ENCODE results near the gene ALDH1A3. TPM values are rescaled to one million over a fixed set of nuclear protein-coding genes. Genes with fewer than 3 reads are reported as not detected.
"Not testable (repeated sequence)": the region's sequence is repeated elsewhere in the genome, so short reads cannot be mapped to it uniquely, and the experiment has no call there.

Gene ALDH1A3
- polyA plus RNA-seq, 2 donors: 9.3 to 32.8 TPM

DNA sequence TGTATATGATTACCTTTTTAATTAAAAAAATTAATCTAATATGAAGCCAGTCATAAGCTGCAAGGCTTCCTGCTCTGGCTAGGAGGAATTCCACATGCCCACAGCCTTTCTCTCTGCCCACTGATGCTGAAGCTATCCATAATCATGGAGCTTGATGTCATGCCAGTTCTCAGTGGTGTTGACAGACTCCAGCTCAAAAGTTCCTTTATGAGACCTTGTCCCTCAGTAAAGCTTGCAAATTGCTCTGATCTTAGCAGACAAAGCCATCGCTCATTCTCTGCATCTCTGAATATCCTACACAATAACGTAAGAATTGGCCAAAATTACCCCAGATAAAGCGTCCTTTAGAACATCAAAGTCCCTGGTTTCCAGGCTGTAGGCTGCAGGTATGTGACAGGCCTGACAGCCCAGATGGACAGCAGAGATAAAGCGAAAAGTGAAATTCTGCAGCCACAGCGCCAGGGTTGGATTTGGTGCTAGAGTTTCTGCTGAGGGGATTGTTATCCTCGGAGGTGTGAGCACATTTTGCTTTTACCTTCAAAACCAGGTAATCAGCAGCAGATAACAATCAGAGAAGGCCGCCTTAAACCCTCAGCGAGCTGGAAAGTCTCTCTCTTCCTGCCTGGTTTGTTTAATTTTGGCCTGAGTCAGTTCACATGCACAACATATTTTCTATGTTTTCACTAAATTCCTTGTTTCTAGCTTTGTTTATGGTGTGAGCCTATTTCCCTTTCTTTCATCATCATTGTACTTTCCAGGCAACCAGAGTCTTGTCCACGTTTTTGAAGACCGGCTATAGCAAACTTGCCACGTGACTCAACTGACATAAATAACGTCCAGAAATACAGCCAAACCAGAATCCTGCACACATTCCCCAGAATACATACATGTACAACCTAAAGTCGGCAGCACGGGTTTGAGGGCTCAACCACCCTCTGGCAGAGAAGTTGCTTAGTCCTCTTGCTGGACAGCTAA, 36.6 kb upstream of the ALDH1A3 start:
- Histone ChIP-seq H3K27ac (ENCODE audit: low read depth in 2 of 2, low read length in 1 of 2) (no peak overlapping the region), H3K9me3 (ENCODE audit: control insufficient read depth in 2 of 2, insufficient read depth in 1 of 2, low read depth in 1 of 2, low read length in 1 of 2) (no peaks in the 10 kb centered on the region), H3K4me1 (ENCODE audit: control insufficient read depth in 2 of 2, insufficient read depth in 2 of 2, low read length in 1 of 2) (no peaks in the 10 kb centered on the region), H3K27me3 (ENCODE audit: control insufficient read depth in 1 of 2, insufficient read depth in 2 of 2, low read length in 2 of 2) (no peaks in the 10 kb centered on the region), H3K4me3 (ENCODE audit: low read depth in 1 of 2, low read length in 2 of 2) (no peak overlapping the region), H3K36me3 (ENCODE audit: control insufficient read depth in 2 of 2, insufficient read depth in 2 of 2, low read length in 1 of 2) (no peaks in the 10 kb centered on the region)
- WGBS, 2 donors: 71 to 72% methylated on average over 14 of the region's 14 CpGs

DNA sequence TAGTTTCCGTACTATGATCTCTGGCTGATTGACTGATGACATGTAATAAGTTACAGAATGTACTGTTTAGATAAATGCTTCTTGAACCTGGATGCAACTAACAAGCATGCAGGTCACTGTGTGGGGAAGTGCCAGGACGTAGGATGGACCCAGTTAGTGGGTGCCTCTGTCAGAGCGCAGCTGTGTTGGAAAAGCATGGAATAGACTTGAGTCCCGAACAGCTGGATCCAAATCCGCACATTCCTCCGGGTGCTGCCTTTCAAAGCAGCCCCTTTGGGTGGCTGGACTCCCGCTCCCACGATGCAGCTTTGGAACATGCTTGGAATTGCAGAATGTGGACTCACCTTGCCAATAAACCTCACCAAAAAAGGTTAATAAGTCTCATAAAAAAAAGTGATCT, 35.5 kb upstream of the ALDH1A3 start:
- WGBS, 2 donors: 80 to 82% methylated on average over 8 of the region's 8 CpGs
- H3K27me3 ChIP-seq (ENCODE audit: control insufficient read depth in 1 of 2, insufficient read depth in 2 of 2, low read length in 2 of 2): no peaks in the 10 kb centered on the region
- no peaks in the 10 kb centered on the region for H3K4me1 ChIP-seq (ENCODE audit: control insufficient read depth in 2 of 2, insufficient read depth in 2 of 2, low read length in 1 of 2)
- H3K36me3 ChIP-seq (ENCODE audit: control insufficient read depth in 2 of 2, insufficient read depth in 2 of 2, low read length in 1 of 2): no peaks in the 10 kb centered on the region
- no peak overlapping the region for H3K4me3 ChIP-seq (ENCODE audit: low read depth in 1 of 2, low read length in 2 of 2)
- no peaks in the 10 kb centered on the region for H3K9me3 ChIP-seq (ENCODE audit: control insufficient read depth in 2 of 2, insufficient read depth in 1 of 2, low read depth in 1 of 2, low read length in 1 of 2)
- no peak overlapping the region for H3K27ac ChIP-seq (ENCODE audit: low read depth in 2 of 2, low read length in 1 of 2)

DNA sequence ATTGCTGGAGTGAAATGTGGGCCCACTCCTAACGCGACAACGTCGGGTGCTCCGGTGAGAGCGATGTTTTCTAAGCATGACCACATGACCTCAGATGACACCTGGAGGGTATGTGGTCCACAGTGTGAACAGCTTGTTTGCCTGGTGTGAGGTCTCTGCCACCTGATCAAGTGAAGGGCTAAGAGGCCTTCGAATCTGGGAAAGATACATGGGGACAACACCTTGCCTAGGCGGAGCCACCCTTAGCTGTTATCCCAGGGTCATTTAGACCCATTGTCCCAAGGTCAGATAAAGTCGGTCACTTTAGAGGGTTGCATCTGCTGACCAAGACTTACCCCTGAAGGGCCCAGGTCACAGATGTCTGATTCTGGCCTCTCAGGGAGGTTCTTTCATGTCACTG, 34.9 kb upstream of the ALDH1A3 start:
- H3K4me3 ChIP-seq (ENCODE audit: low read depth in 1 of 2, low read length in 2 of 2): no peak overlapping the region
- WGBS, 2 donors: 89 to 93% methylated on average over 9 of the region's 9 CpGs
- H3K9me3 ChIP-seq (ENCODE audit: control insufficient read depth in 2 of 2, insufficient read depth in 1 of 2, low read depth in 1 of 2, low read length in 1 of 2): no peaks in the 10 kb centered on the region
- no peaks in the 10 kb centered on the region for H3K4me1 ChIP-seq (ENCODE audit: control insufficient read depth in 2 of 2, insufficient read depth in 2 of 2, low read length in 1 of 2)
- H3K36me3 ChIP-seq (ENCODE audit: control insufficient read depth in 2 of 2, insufficient read depth in 2 of 2, low read length in 1 of 2): no peaks in the 10 kb centered on the region
- H3K27me3 ChIP-seq (ENCODE audit: control insufficient read depth in 1 of 2, insufficient read depth in 2 of 2, low read length in 2 of 2): no peaks in the 10 kb centered on the region
- H3K27ac ChIP-seq (ENCODE audit: low read depth in 2 of 2, low read length in 1 of 2): no peak overlapping the region

DNA sequence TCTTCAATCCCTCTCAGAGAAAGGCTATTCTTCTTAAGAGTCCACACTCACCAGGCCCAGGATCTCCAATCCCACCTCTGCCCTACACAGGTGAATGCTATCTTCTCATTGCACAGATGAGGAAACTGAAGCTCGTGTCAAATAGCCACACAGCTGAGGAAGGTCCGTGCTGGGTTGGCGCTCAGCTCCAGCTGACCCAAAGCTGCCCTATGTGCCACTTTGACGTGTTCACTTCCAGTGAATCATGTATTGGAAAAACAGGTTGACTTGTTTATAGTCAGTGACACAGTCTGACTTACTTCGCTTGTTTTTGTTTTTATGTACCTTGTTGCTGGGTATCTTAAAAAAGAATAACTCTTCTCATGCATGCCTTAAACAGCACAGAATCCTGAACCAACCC, 32.4 kb upstream of the ALDH1A3 start:
- Histone ChIP-seq H3K27ac (ENCODE audit: low read depth in 2 of 2, low read length in 1 of 2) (no peak overlapping the region), H3K4me1 (ENCODE audit: control insufficient read depth in 2 of 2, insufficient read depth in 2 of 2, low read length in 1 of 2) (no peaks in the 10 kb centered on the region), H3K36me3 (ENCODE audit: control insufficient read depth in 2 of 2, insufficient read depth in 2 of 2, low read length in 1 of 2) (no peaks in the 10 kb centered on the region), H3K9me3 (ENCODE audit: control insufficient read depth in 2 of 2, insufficient read depth in 1 of 2, low read depth in 1 of 2, low read length in 1 of 2) (no peaks in the 10 kb centered on the region), H3K27me3 (ENCODE audit: control insufficient read depth in 1 of 2, insufficient read depth in 2 of 2, low read length in 2 of 2) (no peaks in the 10 kb centered on the region), H3K4me3 (ENCODE audit: low read depth in 1 of 2, low read length in 2 of 2) (no peak overlapping the region)
- 90% methylated on average over 5 of the region's 5 CpGs for WGBS, 2 donors

DNA sequence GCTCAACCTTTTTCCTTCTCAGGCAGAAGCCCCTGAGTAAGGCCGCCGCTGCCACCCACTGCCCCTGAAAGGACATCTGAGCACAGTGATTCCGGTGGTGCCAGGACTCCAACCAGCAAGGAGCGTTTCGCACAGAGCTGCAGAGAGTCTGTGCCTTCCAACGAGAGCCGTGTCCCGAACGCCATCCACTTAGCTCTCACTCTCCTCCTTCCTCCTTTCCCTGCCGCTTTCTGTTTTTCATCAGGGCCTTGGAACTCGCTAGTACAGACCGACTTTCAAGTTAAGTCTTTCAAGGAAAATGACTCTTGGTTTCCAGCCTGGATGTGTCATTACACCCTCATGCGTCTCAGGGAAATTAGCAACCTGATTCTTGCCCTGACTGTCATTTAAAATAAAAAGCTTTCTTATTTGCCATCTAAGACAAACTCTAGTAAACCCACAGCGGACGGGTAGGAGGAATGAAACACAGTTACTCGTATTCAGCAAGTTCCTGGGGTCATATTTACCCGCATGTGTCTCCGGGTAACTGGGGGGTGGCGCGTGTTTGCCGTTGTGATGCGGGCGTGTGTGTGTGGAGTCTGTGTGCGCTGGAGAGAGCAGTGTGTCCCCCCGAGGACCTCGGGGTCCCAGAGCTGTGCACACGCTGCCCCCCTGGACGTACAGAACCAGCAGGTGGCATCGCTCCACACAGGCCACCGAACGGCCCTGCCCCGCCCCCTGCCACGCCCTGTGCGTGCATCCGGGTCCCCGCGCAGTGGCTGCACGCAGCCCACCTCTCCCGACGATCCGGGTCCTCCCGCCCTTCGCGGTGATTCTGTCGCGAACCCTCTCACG, 30.4 kb upstream of the ALDH1A3 start:
- Histone ChIP-seq H3K27ac (ENCODE audit: low read depth in 2 of 2, low read length in 1 of 2) (peak overlapping the region in 1 of 2 donors; percentile 7), H3K4me1 (ENCODE audit: control insufficient read depth in 2 of 2, insufficient read depth in 2 of 2, low read length in 1 of 2) (no peaks in the 10 kb centered on the region), H3K27me3 (ENCODE audit: control insufficient read depth in 1 of 2, insufficient read depth in 2 of 2, low read length in 2 of 2) (no peaks in the 10 kb centered on the region), H3K36me3 (ENCODE audit: control insufficient read depth in 2 of 2, insufficient read depth in 2 of 2, low read length in 1 of 2) (no peaks in the 10 kb centered on the region), H3K4me3 (ENCODE audit: low read depth in 1 of 2, low read length in 2 of 2) (peak overlapping the region; percentile 49), H3K9me3 (ENCODE audit: control insufficient read depth in 2 of 2, insufficient read depth in 1 of 2, low read depth in 1 of 2, low read length in 1 of 2) (no peaks in the 10 kb centered on the region)
- WGBS, 2 donors: 8 to 17% methylated on average over 45 to 47 of the region's 47 CpGs

DNA sequence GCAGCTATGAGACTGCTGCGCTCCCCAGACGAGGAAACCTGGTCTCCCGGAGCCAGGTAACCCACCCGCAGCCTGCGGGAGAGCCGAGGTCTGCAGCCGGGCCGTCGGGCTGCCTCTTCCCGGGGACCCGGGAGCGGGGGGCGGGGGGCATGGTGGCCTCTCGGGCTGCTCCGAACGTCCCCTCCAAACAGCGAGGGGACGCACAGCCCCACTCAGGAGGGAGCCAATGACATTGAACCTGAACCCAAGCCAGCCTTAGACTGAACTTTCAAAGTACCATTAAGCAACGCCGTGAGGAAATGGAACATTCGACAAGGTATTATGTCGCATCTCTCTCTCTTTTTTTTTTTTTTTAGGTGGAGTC, 29.8 kb upstream of the ALDH1A3 start:
- H3K27ac ChIP-seq (ENCODE audit: low read depth in 2 of 2, low read length in 1 of 2): no peak overlapping the region
- H3K36me3 ChIP-seq (ENCODE audit: control insufficient read depth in 2 of 2, insufficient read depth in 2 of 2, low read length in 1 of 2): no peaks in the 10 kb centered on the region
- 12 to 13% methylated on average over 22 of the region's 22 CpGs for WGBS, 2 donors

DNA sequence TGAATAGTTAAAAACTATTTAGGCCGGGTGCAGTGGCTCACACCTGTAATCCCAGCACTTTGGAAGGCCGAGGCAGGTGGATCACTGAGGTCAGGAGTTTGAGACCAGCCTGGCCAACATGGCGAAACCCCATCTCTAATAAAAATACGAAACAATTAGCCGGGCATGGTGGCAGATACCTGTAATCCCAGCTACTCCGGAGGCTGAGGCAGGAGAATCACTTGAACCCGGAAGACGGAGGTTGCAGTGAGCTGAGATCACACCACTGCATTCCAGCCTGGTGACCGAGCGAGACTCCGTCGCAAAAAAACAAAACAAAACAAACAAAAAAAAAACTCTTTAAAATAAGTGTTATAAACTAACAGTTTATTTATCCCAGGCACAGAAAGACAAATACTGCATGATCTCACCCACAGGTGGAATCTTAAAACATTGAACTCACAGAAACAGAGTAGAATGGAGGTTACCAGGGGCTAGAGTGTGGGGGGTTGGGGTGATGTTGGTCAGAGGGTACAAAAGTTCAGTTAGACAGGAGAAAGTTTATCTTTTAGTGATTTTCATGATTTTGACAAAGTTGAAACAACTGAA, 28.1 kb upstream of the ALDH1A3 start:
- H3K4me1 ChIP-seq (ENCODE audit: control insufficient read depth in 2 of 2, insufficient read depth in 2 of 2, low read length in 1 of 2); H3K36me3 ChIP-seq (ENCODE audit: control insufficient read depth in 2 of 2, insufficient read depth in 2 of 2, low read length in 1 of 2); H3K27ac ChIP-seq (ENCODE audit: low read depth in 2 of 2, low read length in 1 of 2); H3K9me3 ChIP-seq (ENCODE audit: control insufficient read depth in 2 of 2, insufficient read depth in 1 of 2, low read depth in 1 of 2, low read length in 1 of 2); H3K4me3 ChIP-seq (ENCODE audit: low read depth in 1 of 2, low read length in 2 of 2); H3K27me3 ChIP-seq (ENCODE audit: control insufficient read depth in 1 of 2, insufficient read depth in 2 of 2, low read length in 2 of 2): not testable (repeated sequence)
- WGBS, 2 donors: 93 to 95% methylated on average over 12 of the region's 12 CpGs

More for the DNA sequence above, 29.8 kb upstream of the ALDH1A3 start:
- Histone ChIP-seq H3K9me3 (ENCODE audit: control insufficient read depth in 2 of 2, insufficient read depth in 1 of 2, low read depth in 1 of 2, low read length in 1 of 2) (no peaks in the 10 kb centered on the region), H3K27me3 (ENCODE audit: control insufficient read depth in 1 of 2, insufficient read depth in 2 of 2, low read length in 2 of 2) (no peaks in the 10 kb centered on the region), H3K4me1 (ENCODE audit: control insufficient read depth in 2 of 2, insufficient read depth in 2 of 2, low read length in 1 of 2) (no peaks in the 10 kb centered on the region), H3K4me3 (ENCODE audit: low read depth in 1 of 2, low read length in 2 of 2) (peak overlapping the region; percentile 49)

DNA sequence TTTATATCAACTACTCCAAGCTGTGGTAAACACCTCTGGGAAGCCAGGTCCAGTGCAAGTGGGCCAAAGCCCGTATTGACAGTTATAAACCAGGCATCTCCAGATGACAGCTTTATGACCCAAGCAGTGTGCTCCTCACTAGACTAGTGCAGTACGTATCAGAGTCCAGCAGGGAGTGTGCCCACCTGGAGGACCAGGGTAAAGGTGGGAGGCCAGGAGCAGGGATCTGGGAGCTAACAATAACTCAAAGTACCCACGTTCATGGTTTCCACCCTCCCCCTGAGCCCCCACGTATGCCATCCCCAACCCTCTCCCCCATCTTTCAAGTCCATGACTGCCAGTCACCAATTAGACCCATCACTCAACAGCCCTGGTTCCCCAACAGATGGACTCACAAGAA, 27.0 kb upstream of the ALDH1A3 start:
- H3K4me1 ChIP-seq (ENCODE audit: control insufficient read depth in 2 of 2, insufficient read depth in 2 of 2, low read length in 1 of 2): no peaks in the 10 kb centered on the region
- H3K9me3 ChIP-seq (ENCODE audit: control insufficient read depth in 2 of 2, insufficient read depth in 1 of 2, low read depth in 1 of 2, low read length in 1 of 2): no peaks in the 10 kb centered on the region
- no peaks in the 10 kb centered on the region for H3K27me3 ChIP-seq (ENCODE audit: control insufficient read depth in 1 of 2, insufficient read depth in 2 of 2, low read length in 2 of 2)
- no peak overlapping the region for H3K4me3 ChIP-seq (ENCODE audit: low read depth in 1 of 2, low read length in 2 of 2)
- no peak overlapping the region for H3K27ac ChIP-seq (ENCODE audit: low read depth in 2 of 2, low read length in 1 of 2)
- 76 to 81% methylated on average over 4 of the region's 4 CpGs for WGBS, 2 donors
- H3K36me3 ChIP-seq (ENCODE audit: control insufficient read depth in 2 of 2, insufficient read depth in 2 of 2, low read length in 1 of 2): no peaks in the 10 kb centered on the region

DNA sequence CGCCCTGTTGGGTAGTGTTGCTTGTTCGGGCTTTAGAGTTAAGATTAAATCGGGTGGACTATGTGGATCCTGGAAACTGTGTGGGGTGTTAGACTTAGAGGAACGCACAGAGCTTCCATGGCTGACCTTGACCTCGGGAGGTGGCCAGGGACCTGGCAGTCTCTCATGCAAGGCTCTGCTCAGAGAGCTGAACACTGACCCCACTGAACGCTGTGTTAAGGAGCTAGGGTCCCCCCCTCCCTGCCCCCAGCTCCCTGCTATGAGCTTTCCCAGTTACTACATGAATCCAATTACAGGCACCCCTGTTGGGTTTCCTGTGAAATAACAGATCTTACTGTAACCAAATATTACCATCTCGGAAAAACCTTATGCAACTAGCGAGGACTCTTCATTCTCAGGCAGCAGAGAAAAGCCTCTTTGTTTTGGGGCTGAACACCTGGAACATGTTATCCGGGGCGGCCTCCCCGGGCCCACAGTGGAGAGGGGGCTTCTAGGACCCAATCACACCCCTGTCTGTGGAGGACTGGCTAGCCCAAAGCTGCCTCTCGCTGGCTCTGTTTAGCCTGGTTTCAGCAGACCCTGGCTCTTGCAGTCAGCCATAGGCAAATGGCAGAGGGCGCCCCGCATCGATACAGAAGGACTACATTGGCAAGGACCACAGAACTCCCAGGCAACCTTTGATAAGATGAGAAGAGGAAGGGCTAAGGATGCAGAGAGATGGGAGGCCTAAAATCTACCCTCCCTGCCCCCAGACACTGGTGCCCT, 25.8 kb upstream of the ALDH1A3 start:
- Histone ChIP-seq H3K27ac (ENCODE audit: low read depth in 2 of 2, low read length in 1 of 2) (no peak overlapping the region), H3K4me3 (ENCODE audit: low read depth in 1 of 2, low read length in 2 of 2) (no peak overlapping the region), H3K36me3 (ENCODE audit: control insufficient read depth in 2 of 2, insufficient read depth in 2 of 2, low read length in 1 of 2) (no peaks in the 10 kb centered on the region), H3K4me1 (ENCODE audit: control insufficient read depth in 2 of 2, insufficient read depth in 2 of 2, low read length in 1 of 2) (no peaks in the 10 kb centered on the region), H3K9me3 (ENCODE audit: control insufficient read depth in 2 of 2, insufficient read depth in 1 of 2, low read depth in 1 of 2, low read length in 1 of 2) (no peaks in the 10 kb centered on the region), H3K27me3 (ENCODE audit: control insufficient read depth in 1 of 2, insufficient read depth in 2 of 2, low read length in 2 of 2) (no peaks in the 10 kb centered on the region)
- 84 to 88% methylated on average over 15 of the region's 15 CpGs for WGBS, 2 donors
